Measurements from ENCODE around the gene ADRA1B. TPM values are rescaled to one million over a fixed set of nuclear protein-coding genes. Genes with fewer than 3 reads are reported as not detected.

Gene ADRA1B
- polyA plus RNA-seq, 3 donors = not detected

DNA sequence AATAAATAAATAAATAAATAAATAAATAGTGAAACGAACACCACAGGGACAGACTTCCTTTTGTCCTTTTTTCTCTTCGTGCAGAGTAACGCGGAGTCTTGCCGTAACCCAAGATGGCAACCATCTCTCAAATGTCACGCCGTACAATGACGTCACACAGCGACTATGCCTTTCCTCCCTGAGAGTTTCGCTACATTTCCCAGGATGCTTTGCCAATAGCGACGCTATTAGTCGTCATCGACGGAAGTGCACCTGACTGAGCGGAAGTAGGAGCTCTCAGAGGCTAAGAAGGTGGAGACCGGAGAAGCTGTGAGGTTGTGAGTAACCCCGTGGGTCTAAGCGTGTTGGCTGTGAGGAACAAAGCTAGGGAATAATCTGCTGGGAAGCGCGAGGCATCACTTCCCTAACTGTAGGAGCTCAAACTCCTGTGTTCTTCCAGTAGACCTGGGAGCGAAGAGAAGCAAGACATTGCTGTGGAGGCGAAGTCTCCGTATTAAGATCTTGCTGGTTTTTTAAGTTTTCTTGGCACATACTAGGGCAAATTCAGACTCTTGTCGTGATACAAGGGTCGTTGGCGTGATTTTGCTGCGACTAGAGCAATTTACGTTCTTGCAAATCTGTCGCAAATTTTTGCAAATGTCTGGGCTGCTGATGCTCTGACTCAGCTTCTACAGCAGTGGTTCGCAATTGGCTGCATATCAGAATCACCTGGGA lies 92.8 kb downstream of the ADRA1B start, which contains the start of gene TTC1:
TSS of gene TTC1 (plus strand) at position 263 of the 714 bp plus-strand sequence. CDS start 1,390 bp downstream, outside the sequence.
- Histone ChIP-seq H3K36me3 (replicated peaks in 1 of 2; ENCODE audit: control insufficient read depth in 1 of 2, insufficient read depth in 2 of 2, low read length in 2 of 2) (peaks cover 12 to 36% of the 10 kb centered on the region in 2 donors), H3K9ac (ENCODE audit: insufficient read depth, low read length, poor library complexity, severe bottlenecking) (peak within 1 kb of the TSS; percentile 85), H3K4me3 (replicated peaks in 1 of 3; ENCODE audit: low read depth in 2 of 3, low read length in 3 of 3) (peak within 1 kb of the TSS; percentile 92 to 100 (median 95)), H3K79me2 (ENCODE audit: insufficient read depth, low read length) (peaks cover 32% of the 10 kb centered on the region), H2AFZ (ENCODE audit: insufficient read depth, low read depth, low read length, poor library complexity, severe bottlenecking) (peak within 1 kb of the TSS; percentile 88), H3K27me3 (ENCODE audit: control insufficient read depth in 2 of 2, insufficient read depth in 2 of 2, low read length in 2 of 2) (no peaks in the 10 kb centered on the region), H3K4me1 (ENCODE audit: control insufficient read depth in 1 of 2, insufficient read depth in 2 of 2, low read length in 2 of 2) (peaks cover 15 to 19% of the 10 kb centered on the region in 2 donors), H3K9me3 (replicated peaks in 1 of 2; ENCODE audit: control insufficient read depth in 1 of 2, insufficient read depth in 1 of 2, low read length in 2 of 2) (no peaks in the 10 kb centered on the region), H3K4me2 (replicated peaks; ENCODE audit: extremely low read depth, low read length, poor library complexity, severe bottlenecking) (peak within 1 kb of the TSS; percentile 93), H4K20me1 (ENCODE audit: insufficient read depth, low read length) (no peaks in the 10 kb centered on the region), H3K27ac (ENCODE audit: low read depth in 1 of 2, low read length in 2 of 2) (peak within 1 kb of the TSS; percentile 65 to 99)
- Mint-ChIP-seq H3K9me3 (no peaks in the 10 kb centered on the region), H3K27ac (peak within 1 kb of the TSS; percentile 99 to 100 (median 99)), H3K4me1 (peaks cover 19% of the 10 kb centered on the region), H3K36me3 (peaks cover 20 to 35% of the 10 kb centered on the region in 2 donors), H3K4me3 (peak within 1 kb of the TSS; percentile 95 to 98), H3K27me3 (ENCODE audit: low read depth in 3 of 3) (peaks cover 0 to 14% (median 7%) of the 10 kb centered on the region in 3 donors)
- intact Hi-C loops (cut with micrococcal nuclease) = loop anchor here in 1 of 2 donors (5.0 to 10.0 kb wide), 2 partner anchors 108 to 664 kb away; partner anchors contain the start of gene PWWP2A
- DNase-seq = peak; percentile 99 to 100 (median 99)
- TF ChIP-seq, protein P1, sequence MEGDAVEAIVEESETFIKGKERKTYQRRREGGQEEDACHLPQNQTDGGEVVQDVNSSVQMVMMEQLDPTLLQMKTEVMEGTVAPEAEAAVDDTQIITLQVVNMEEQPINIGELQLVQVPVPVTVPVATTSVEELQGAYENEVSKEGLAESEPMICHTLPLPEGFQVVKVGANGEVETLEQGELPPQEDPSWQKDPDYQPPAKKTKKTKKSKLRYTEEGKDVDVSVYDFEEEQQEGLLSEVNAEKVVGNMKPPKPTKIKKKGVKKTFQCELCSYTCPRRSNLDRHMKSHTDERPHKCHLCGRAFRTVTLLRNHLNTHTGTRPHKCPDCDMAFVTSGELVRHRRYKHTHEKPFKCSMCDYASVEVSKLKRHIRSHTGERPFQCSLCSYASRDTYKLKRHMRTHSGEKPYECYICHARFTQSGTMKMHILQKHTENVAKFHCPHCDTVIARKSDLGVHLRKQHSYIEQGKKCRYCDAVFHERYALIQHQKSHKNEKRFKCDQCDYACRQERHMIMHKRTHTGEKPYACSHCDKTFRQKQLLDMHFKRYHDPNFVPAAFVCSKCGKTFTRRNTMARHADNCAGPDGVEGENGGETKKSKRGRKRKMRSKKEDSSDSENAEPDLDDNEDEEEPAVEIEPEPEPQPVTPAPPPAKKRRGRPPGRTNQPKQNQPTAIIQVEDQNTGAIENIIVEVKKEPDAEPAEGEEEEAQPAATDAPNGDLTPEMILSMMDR (IDR thresholded peaks at IDR 0.05) = no peak
- WGBS (ENCODE audit: insufficient coverage) = 0% methylated on average over 28 of the region's 31 CpGs

DNA sequence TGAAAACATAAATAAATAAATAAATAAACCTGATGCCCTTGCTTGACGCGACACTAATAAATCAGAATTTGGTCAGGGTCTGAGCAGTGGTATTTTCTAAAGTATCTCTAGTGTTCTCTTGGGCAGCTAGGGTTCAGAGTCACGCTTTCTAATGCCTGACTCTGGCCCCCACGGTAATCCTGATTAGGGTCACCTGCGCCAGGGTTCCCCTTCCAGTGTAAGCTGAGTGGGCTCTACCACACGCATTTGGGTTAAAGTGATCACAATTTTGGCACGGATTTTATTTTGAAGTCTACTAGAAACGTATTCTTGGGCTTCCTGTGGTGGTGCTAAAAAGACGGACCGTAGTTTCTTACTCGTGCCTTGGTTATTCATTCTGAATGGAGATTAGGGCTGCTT lies 93.3 kb downstream of the ADRA1B start:
- 0% methylated on average over 8 of the region's 11 CpGs for WGBS (ENCODE audit: insufficient coverage)
- Histone ChIP-seq H3K4me2 (replicated peaks; ENCODE audit: extremely low read depth, low read length, poor library complexity, severe bottlenecking) (peak overlapping the region; percentile 93), H2AFZ (ENCODE audit: insufficient read depth, low read depth, low read length, poor library complexity, severe bottlenecking) (peak overlapping the region; percentile 88), H3K27ac (ENCODE audit: low read depth in 1 of 2, low read length in 2 of 2) (peak overlapping the region; percentile 65 to 99), H3K4me3 (replicated peaks in 1 of 3; ENCODE audit: low read depth in 2 of 3, low read length in 3 of 3) (peak overlapping the region; percentile 92 to 100 (median 95)), H3K79me2 (ENCODE audit: insufficient read depth, low read length) (peaks cover 34% of the 10 kb centered on the region), H3K9me3 (replicated peaks in 1 of 2; ENCODE audit: control insufficient read depth in 1 of 2, insufficient read depth in 1 of 2, low read length in 2 of 2) (no peaks in the 10 kb centered on the region), H3K27me3 (ENCODE audit: control insufficient read depth in 2 of 2, insufficient read depth in 2 of 2, low read length in 2 of 2) (no peaks in the 10 kb centered on the region), H3K4me1 (ENCODE audit: control insufficient read depth in 1 of 2, insufficient read depth in 2 of 2, low read length in 2 of 2) (peaks cover 15 to 19% of the 10 kb centered on the region in 2 donors), H4K20me1 (ENCODE audit: insufficient read depth, low read length) (peaks cover 1% of the 10 kb centered on the region), H3K9ac (ENCODE audit: insufficient read depth, low read length, poor library complexity, severe bottlenecking) (peak overlapping the region; percentile 85), H3K36me3 (replicated peaks in 1 of 2; ENCODE audit: control insufficient read depth in 1 of 2, insufficient read depth in 2 of 2, low read length in 2 of 2) (peaks cover 12 to 37% of the 10 kb centered on the region in 2 donors)
- TF ChIP-seq, protein P1 (IDR thresholded peaks at IDR 0.05) = no peak
- Mint-ChIP-seq H3K9me3 (no peaks in the 10 kb centered on the region), H3K27ac (peak overlapping the region; percentile 99 to 100 (median 99)), H3K27me3 (ENCODE audit: low read depth in 3 of 3) (peaks cover 0 to 14% (median 7%) of the 10 kb centered on the region in 3 donors), H3K4me1 (peaks cover 19% of the 10 kb centered on the region), H3K36me3 (peaks cover 20 to 35% of the 10 kb centered on the region in 2 donors), H3K4me3 (peak overlapping the region; percentile 95 to 98)
- intact Hi-C loops (cut with micrococcal nuclease) = loop anchor here in 1 of 2 donors (5.0 to 10.0 kb wide), 2 partner anchors 108 to 665 kb away; partner anchors contain the start of gene PWWP2A
- peak in 1 of 3 donors; percentile 12 for DNase-seq
